Measurements from ENCODE around the gene ASPDH.

GRCh38 chr19:50476907-50477238 lies 36.8 kb downstream of the ASPDH start:
- TF ChIP-seq POU2F2 (IDR thresholded peaks at IDR 0.05; ENCODE audit: low read depth, low read length) (no peak), POLR2A (IDR thresholded peaks at IDR 0.05; ENCODE audit: low read depth, low read length) (no peak)

Measured in GM12891 (cell line).